Calu3 (cell line): ENCODE results near the gene FOXF2. TPM values are rescaled to one million over a fixed set of nuclear protein-coding genes. Genes with fewer than 3 reads are reported as not detected.

Experiments used
- BruUV-seq: library from RNA; stranded (reverse); fragments of 400-500 nt; replicated peaks from 2 replicates; lab custom pipeline; 2021; lab: Mats Ljungman, UMichigan
- CTCF ChIA-PET: fragments of 300-600 bp; sonication (Branson Sonifier 250); formaldehyde crosslinking; loops from one replicate; lab custom pipeline; 2022; ENCODE audit warnings: antibody characterized with exemption; lab: Charles Lee
- DNase-seq: peaks from one replicate; pipeline ENCODE4 v3.0.0; 2022
- H3K27ac Mint-ChIP-seq: one replicate; pipeline ENCODE4 v1.8.0; 2022; ENCODE audit warnings: mixed read lengths; ENCODE audit not compliant: unreplicated experiment
- H3K27me3 Mint-ChIP-seq: one replicate; pipeline ENCODE4 v1.8.0; 2022; ENCODE audit warnings: mixed read lengths; ENCODE audit not compliant: unreplicated experiment
- H3K36me3 Mint-ChIP-seq: one replicate; pipeline ENCODE4 v1.8.0; 2022; ENCODE audit warnings: mild to moderate bottlenecking, moderate library complexity, mixed read lengths; ENCODE audit not compliant: insufficient read depth, unreplicated experiment
- H3K4me1 Mint-ChIP-seq: one replicate; pipeline ENCODE4 v1.8.0; 2022; ENCODE audit warnings: mild to moderate bottlenecking, low read depth, mixed read lengths; ENCODE audit not compliant: unreplicated experiment
- H3K4me3 Mint-ChIP-seq: one replicate; pipeline ENCODE4 v1.8.0; 2022; ENCODE audit warnings: mild to moderate bottlenecking, low read depth, moderate library complexity, mixed read lengths; ENCODE audit not compliant: unreplicated experiment
- H3K9me3 Mint-ChIP-seq: one replicate; pipeline ENCODE4 v1.8.0; 2022; ENCODE audit warnings: low read depth, mixed read lengths; ENCODE audit not compliant: unreplicated experiment
- intact Hi-C: fragments of 100-400 bp; cut with micrococcal nuclease; formaldehyde crosslinking; loops from one replicate; pipeline ENCODE4 v1.10.0; 2022; ENCODE audit not compliant: unreplicated experiment
- total RNA-seq: library from RNA; stranded (reverse); gene quantifications from 2 replicates; pipeline ENCODE4 v1.2.3, GENCODE V29; 2022
- TF ChIP-seq, protein P1 (sequence below): fragments of 200-600 bp; IDR thresholded peaks from one replicate; pipeline ENCODE4 v1.8.0; 2022; ENCODE audit warnings: antibody characterized with exemption; ENCODE audit not compliant: unreplicated experiment

Gene FOXF2
- total RNA-seq, 1 experiment from 2014 or later = 0.14 TPM

- peaks cover 10% of the 10 kb centered on the region for H3K27me3 Mint-ChIP-seq
- CTCF ChIA-PET = no interaction called here
- no peak for DNase-seq
- TF ChIP-seq, protein P1, sequence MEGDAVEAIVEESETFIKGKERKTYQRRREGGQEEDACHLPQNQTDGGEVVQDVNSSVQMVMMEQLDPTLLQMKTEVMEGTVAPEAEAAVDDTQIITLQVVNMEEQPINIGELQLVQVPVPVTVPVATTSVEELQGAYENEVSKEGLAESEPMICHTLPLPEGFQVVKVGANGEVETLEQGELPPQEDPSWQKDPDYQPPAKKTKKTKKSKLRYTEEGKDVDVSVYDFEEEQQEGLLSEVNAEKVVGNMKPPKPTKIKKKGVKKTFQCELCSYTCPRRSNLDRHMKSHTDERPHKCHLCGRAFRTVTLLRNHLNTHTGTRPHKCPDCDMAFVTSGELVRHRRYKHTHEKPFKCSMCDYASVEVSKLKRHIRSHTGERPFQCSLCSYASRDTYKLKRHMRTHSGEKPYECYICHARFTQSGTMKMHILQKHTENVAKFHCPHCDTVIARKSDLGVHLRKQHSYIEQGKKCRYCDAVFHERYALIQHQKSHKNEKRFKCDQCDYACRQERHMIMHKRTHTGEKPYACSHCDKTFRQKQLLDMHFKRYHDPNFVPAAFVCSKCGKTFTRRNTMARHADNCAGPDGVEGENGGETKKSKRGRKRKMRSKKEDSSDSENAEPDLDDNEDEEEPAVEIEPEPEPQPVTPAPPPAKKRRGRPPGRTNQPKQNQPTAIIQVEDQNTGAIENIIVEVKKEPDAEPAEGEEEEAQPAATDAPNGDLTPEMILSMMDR = no peak
- H3K4me1 Mint-ChIP-seq = no peaks in the 10 kb centered on the region
- no peak overlapping the region for H3K27ac Mint-ChIP-seq
- no peaks in the 10 kb centered on the region for H3K9me3 Mint-ChIP-seq
- no TSS peak for BruUV-seq
- no peak overlapping the region for H3K4me3 Mint-ChIP-seq
- intact Hi-C loops = no loop called here
- no peaks in the 10 kb centered on the region for H3K36me3 Mint-ChIP-seq
Measured at GRCh38 chr6:1362643-1363042, 26.7 kb upstream of the FOXF2 start.

- intact Hi-C loops = no loop called here
- TF ChIP-seq, protein P1 = no peak
Measured at GRCh38 chr6:1363298-1363697, 26.1 kb upstream of the FOXF2 start.

GRCh38 chr6:1363729-1364572 lies 25.4 kb upstream of the FOXF2 start:
- no peak overlapping the region for H3K4me3 Mint-ChIP-seq
- DNase-seq = no peak
- peaks cover 16% of the 10 kb centered on the region for H3K27me3 Mint-ChIP-seq
- no TSS peak for BruUV-seq
- H3K36me3 Mint-ChIP-seq = no peaks in the 10 kb centered on the region
- no peak overlapping the region for H3K27ac Mint-ChIP-seq
- CTCF ChIA-PET = no interaction called here
- intact Hi-C loops = no loop called here
- TF ChIP-seq, protein P1 = no peak
- H3K4me1 Mint-ChIP-seq = no peaks in the 10 kb centered on the region
- H3K9me3 Mint-ChIP-seq = no peaks in the 10 kb centered on the region

More at GRCh38 chr6:1363298-1363697, 26.1 kb upstream of the FOXF2 start:
- CTCF ChIA-PET = no interaction called here
- no peak for DNase-seq
- H3K27ac Mint-ChIP-seq = no peak overlapping the region
- H3K27me3 Mint-ChIP-seq = peaks cover 12% of the 10 kb centered on the region
- no peak overlapping the region for H3K4me3 Mint-ChIP-seq
- no peaks in the 10 kb centered on the region for H3K36me3 Mint-ChIP-seq
- BruUV-seq = no TSS peak
- no peaks in the 10 kb centered on the region for H3K4me1 Mint-ChIP-seq
- no peaks in the 10 kb centered on the region for H3K9me3 Mint-ChIP-seq

DNA sequence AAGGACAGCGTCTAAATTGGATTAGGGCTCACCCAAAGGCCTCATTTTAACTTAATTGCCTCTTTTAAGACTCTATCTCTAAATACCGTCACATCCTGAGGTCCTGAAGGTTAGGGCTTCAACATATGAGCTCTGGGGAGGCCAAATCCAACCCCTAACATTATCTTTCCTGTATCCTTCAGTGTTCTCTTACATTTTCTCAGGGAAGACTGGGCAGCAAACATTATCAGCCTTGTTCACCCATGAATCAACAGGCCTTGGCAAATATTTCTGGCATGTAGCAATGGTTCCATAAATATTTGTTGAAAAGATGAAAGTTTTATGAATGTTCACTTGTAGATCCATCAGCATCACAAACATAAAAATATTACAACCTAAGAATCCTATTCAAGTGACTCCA lies 24.6 kb upstream of the FOXF2 start:
- Mint-ChIP-seq H3K4me3 (no peak overlapping the region), H3K27ac (no peak overlapping the region), H3K4me1 (no peaks in the 10 kb centered on the region), H3K36me3 (no peaks in the 10 kb centered on the region), H3K9me3 (no peaks in the 10 kb centered on the region), H3K27me3 (peaks cover 17% of the 10 kb centered on the region)
- CTCF ChIA-PET = no interaction called here
- no peak for DNase-seq
- TF ChIP-seq, protein P1 = no peak
- no TSS peak for BruUV-seq
- intact Hi-C loops = no loop called here
